Type B pancreatic cell (in vitro differentiated cells): ENCODE data around the gene ERC2. TPM values are rescaled to one million over a fixed set of nuclear protein-coding genes. Genes with fewer than 3 reads are reported as not detected.
"Not testable (repeated sequence)": the region's sequence is repeated elsewhere in the genome, so short reads cannot be mapped to it uniquely, and the experiment has no call there.

ENCODE experiments used
- DNase-seq: peaks from one replicate; pipeline ENCODE4 v3.0.0; 2021; ENCODE audit warnings: mixed read lengths; ENCODE audit not compliant: unreplicated experiment; ENCODE audit errors: extremely low spot score
- H3K27ac Mint-ChIP-seq: 2 replicates; pipeline ENCODE4 v1.8.0; 2021; ENCODE audit warnings: mild to moderate bottlenecking, mixed read lengths
- H3K27me3 Mint-ChIP-seq: 2 replicates; pipeline ENCODE4 v1.8.0; 2021; ENCODE audit warnings: mixed read lengths
- H3K36me3 Mint-ChIP-seq: 2 replicates; pipeline ENCODE4 v1.8.0; 2021; ENCODE audit warnings: mixed read lengths
- H3K4me1 Mint-ChIP-seq: one replicate; pipeline ENCODE4 v1.8.0; 2021; ENCODE audit warnings: mixed read lengths; ENCODE audit not compliant: unreplicated experiment
- H3K4me3 Mint-ChIP-seq: 2 replicates; pipeline ENCODE4 v1.8.0; 2021; ENCODE audit warnings: mild to moderate bottlenecking, mixed read lengths
- H3K9me3 Mint-ChIP-seq: 2 replicates; pipeline ENCODE4 v1.8.0; 2021; ENCODE audit warnings: mixed read lengths
- total RNA-seq: library from RNA; stranded (reverse); gene quantifications from 2 replicates; pipeline ENCODE4 v1.2.1, GENCODE V29; 2021; ENCODE audit warnings: low replicate concordance
- TF ChIP-seq, protein P1 (sequence below): fragments of 200-600 bp; sonication (generic); conservative IDR thresholded peaks from 2 replicates; pipeline ENCODE4 v1.5.0; 2021; ENCODE audit warnings: antibody characterized with exemption, mild to moderate bottlenecking

ERC2 gene
- total RNA-seq, 1 donor from 2014 or later = 6.1 TPM

DNA sequence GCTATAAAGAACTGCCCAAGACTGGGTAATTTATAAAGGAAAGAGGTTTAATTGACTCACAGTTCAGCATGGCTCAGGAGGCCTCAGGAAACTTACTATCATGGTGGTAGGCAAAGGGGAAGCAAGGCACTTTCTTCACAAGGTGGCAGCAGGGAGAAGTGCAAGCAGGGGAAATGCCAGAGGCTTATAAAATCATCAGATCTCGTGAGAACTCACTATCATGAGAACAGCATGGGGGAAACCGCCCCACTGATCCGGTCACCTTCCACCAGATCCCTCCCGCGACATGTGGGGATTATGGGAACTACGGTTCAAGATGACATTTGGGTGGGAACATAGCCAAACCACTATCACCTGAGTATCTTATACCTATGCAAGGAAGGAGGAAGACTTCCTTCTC, 963.2 kb downstream of the ERC2 start:
- H3K27ac Mint-ChIP-seq, DNase-seq, H3K36me3 Mint-ChIP-seq, H3K4me3 Mint-ChIP-seq, H3K9me3 Mint-ChIP-seq: not testable (repeated sequence)
- TF ChIP-seq, protein P1, sequence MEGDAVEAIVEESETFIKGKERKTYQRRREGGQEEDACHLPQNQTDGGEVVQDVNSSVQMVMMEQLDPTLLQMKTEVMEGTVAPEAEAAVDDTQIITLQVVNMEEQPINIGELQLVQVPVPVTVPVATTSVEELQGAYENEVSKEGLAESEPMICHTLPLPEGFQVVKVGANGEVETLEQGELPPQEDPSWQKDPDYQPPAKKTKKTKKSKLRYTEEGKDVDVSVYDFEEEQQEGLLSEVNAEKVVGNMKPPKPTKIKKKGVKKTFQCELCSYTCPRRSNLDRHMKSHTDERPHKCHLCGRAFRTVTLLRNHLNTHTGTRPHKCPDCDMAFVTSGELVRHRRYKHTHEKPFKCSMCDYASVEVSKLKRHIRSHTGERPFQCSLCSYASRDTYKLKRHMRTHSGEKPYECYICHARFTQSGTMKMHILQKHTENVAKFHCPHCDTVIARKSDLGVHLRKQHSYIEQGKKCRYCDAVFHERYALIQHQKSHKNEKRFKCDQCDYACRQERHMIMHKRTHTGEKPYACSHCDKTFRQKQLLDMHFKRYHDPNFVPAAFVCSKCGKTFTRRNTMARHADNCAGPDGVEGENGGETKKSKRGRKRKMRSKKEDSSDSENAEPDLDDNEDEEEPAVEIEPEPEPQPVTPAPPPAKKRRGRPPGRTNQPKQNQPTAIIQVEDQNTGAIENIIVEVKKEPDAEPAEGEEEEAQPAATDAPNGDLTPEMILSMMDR = peak; percentile 61
- peaks cover 29% of the 10 kb centered on the region for H3K27me3 Mint-ChIP-seq
- H3K4me1 Mint-ChIP-seq = peaks cover 16% of the 10 kb centered on the region

DNA sequence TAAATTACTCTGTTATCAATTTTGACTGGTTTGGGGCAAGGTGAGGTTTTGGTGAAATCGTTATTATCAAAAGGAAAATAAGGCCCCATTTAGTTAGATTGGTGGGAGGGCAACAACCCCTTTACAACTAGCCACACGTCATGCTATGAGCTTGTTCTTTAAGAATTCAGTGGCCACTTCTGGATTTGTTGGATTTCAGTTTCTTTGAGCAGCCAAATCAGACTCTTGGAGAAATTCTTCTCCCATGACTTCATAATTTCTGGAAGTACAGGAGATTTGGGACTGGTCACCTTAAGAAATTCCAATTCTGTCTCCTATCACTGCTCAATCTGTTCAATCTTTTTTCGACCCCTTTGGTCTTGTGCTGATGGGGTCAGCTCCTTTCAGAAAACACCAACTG, 966.4 kb downstream of the ERC2 start:
- Mint-ChIP-seq H3K4me3 (no peak overlapping the region), H3K27ac (no peak overlapping the region), H3K36me3 (peaks cover 4% of the 10 kb centered on the region), H3K9me3 (no peaks in the 10 kb centered on the region), H3K27me3 (peaks cover 15% of the 10 kb centered on the region), H3K4me1 (peaks cover 16% of the 10 kb centered on the region)
- TF ChIP-seq, protein P1 = no peak
- DNase-seq = no peak

DNA sequence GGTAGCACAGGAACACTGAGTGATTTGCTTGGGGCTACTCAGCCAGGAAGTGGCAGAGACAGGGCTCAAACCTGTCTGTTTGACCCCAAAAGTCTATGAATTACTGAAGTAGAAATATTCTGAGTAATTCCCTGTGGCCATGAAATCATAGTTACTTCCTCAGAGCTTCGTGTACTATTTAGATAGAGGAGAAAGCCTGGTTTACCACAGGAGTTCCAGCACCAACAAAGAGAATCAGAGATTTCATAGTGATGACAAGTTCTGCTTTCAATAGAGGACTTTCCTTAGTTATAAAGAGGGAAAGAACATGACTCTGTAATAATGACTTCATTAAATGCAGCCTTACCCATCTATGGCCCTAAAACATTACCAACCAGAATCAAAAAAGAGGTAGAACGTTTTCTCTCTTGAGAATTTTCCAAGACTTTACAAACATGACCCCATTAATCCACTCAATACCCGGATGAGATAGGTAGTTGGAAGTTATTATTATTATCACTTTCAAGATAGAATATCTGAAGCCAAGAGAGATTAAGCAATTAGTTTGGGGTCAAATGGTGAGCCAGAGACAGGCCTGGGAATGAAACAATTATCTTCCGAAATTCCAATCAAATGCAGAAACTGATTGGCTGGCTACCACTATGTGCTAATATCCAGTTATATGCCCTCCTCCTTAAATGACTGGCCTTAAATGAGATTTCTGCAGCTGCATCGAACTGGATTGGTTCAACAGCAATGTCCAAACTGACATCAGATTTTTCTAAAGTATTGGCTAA, 967.5 kb downstream of the ERC2 start:
- DNase-seq = no peak

DNA sequence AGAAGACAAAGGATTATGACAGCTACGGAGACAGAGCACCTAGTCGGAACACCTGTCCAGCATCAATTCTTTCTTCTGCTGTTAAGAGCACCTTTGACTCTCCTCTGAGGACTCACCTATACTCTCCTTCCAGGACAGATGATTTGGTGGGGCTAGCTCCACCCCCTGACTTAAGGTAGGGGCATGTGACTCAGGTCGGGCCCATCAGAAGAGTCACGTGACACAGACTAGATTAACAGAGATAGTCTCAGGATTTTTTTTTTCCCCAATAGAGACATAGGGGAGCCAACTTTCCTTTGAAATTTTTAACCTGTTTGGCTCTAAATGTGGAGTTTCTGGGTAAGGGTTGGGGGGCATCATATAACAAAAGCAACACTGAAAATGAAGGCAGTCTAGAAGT, 969.7 kb downstream of the ERC2 start:
- DNase-seq = no peak
- TF ChIP-seq, protein P1 = no peak
- Mint-ChIP-seq H3K27me3 (peaks cover 5% of the 10 kb centered on the region), H3K9me3 (no peaks in the 10 kb centered on the region), H3K36me3 (no peaks in the 10 kb centered on the region), H3K27ac (no peak overlapping the region), H3K4me3 (no peak overlapping the region), H3K4me1 (peaks cover 9% of the 10 kb centered on the region)

More for the DNA sequence above, 967.5 kb downstream of the ERC2 start:
- TF ChIP-seq, protein P1 = no peak
- H3K36me3 Mint-ChIP-seq = peaks cover 4% of the 10 kb centered on the region
- peaks cover 10% of the 10 kb centered on the region for H3K27me3 Mint-ChIP-seq
- no peaks in the 10 kb centered on the region for H3K9me3 Mint-ChIP-seq
- no peak overlapping the region for H3K27ac Mint-ChIP-seq
- H3K4me1 Mint-ChIP-seq = peaks cover 16% of the 10 kb centered on the region
- no peak overlapping the region for H3K4me3 Mint-ChIP-seq

DNA sequence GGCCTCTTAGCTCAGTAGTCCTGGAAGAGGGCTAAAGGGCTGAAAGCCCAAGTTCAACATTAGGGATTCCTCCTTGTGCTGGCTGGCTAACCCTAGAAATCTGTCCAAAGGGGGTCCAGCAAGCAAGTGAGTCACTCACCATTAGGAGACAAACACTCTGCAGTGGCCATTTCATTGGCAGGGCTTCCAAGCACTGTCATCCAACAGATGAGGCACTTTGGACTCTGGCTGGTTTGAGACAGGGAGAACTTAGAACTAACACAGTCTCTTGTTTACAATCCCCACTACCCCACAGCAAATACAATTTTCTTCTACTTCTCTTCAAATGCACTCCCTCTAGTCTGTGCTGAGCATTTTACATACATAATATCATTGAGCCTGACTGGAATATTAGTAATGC, 971.0 kb downstream of the ERC2 start:
- no peak overlapping the region for H3K4me3 Mint-ChIP-seq
- H3K9me3 Mint-ChIP-seq = no peaks in the 10 kb centered on the region
- DNase-seq = no peak
- H3K36me3 Mint-ChIP-seq = no peaks in the 10 kb centered on the region
- H3K4me1 Mint-ChIP-seq = peaks cover 9% of the 10 kb centered on the region
- peaks cover 13% of the 10 kb centered on the region for H3K27me3 Mint-ChIP-seq
- TF ChIP-seq, protein P1 = no peak
- no peak overlapping the region for H3K27ac Mint-ChIP-seq
